ENCODE measurements around the gene TADA2B. TPM values are rescaled to one million over a fixed set of nuclear protein-coding genes. Genes with fewer than 3 reads are reported as not detected.

TADA2B gene
- total and polyA plus RNA-seq, 9 of the 15 experiments (the other 6 are each of a cell fraction or from before 2014, with no cell fraction given) = 0.55 to 12.2 (median 7.5) TPM

- TF ChIP-seq TOE1 (IDR thresholded peaks at IDR 0.05; ENCODE audit: borderline replicate concordance) (peak; percentile 20; the same call in 1 of the 2 replicates), TOE1 (CRISPR knock-in tag; IDR thresholded peaks at IDR 0.05; ENCODE audit: borderline replicate concordance, low read depth) (0 out of 2 replicates have a peak, but pooled peaks have one; percentile 29)
Observed at GRCh38 chr4:7043284-7044136, at the start of gene TADA2B (continued).

GRCh38 chr4:6996481-6996880 is 46.7 kb upstream of the TADA2B start:
- Histone ChIP-seq H3K9ac (ENCODE audit: insufficient read depth in 1 of 2, low read depth in 2 of 2, low read length in 2 of 2) (0 out of 4 replicates have a peak overlapping the region, but pooled peaks of 1 of the 2 experiments have one; percentile 17), H3K4me3 (no peak overlapping the region), H3K4me2 (ENCODE audit: insufficient read depth, low read length) (no peak overlapping the region), H3K36me3 (ENCODE audit: control insufficient read depth, insufficient read depth, low read length) (peaks cover 89% of the 10 kb centered on the region), H3K79me2 (ENCODE audit: control insufficient read depth, insufficient read depth, low read length) (peaks cover 26% of the 10 kb centered on the region), H3K27me3 (ENCODE audit: control insufficient read depth in 2 of 2, insufficient read depth in 2 of 2, low read length in 2 of 2) (no peaks in the 10 kb centered on the region), H4K20me1 (replicated peaks; ENCODE audit: control insufficient read depth, insufficient read depth, low read length) (peaks cover 7% of the 10 kb centered on the region; the same call in 1 of the 2 replicates), H3K9me1 (ENCODE audit: control insufficient read depth, insufficient read depth, low read length) (peaks cover 5% of the 10 kb centered on the region), H3K9me3 (replicated peaks; ENCODE audit: control insufficient read depth, insufficient read depth, low read depth, low read length) (no peaks in the 10 kb centered on the region), H3K4me1 (replicated peaks in 1 of 2; ENCODE audit: control insufficient read depth in 2 of 2, insufficient read depth in 2 of 2, low read length in 2 of 2) (peaks cover 6 to 12% of the 10 kb centered on the region in 2 experiments; a peak in 4 of 5 replicates), H2AFZ (ENCODE audit: low read depth, low read length) (no peak overlapping the region), H3K27ac (ENCODE audit: extremely low read depth, low read depth, low read length) (no peak overlapping the region)
- BruUV-seq (replicated peaks) = no TSS peak
- TF ChIP-seq ZNF197 (CRISPR knock-in tag; IDR thresholded peaks at IDR 0.05; ENCODE audit: low read depth) (no peak), PYGO2 (tag; IDR thresholded peaks at IDR 0.05) (no peak), ATF7 (IDR thresholded peaks at IDR 0.05) (no peak), FOS (IDR thresholded peaks at IDR 0.05; ENCODE audit: extremely low read depth, insufficient read length) (no peak), FOXK2 (conservative IDR thresholded peaks at IDR 0.05 in 1 of 2, IDR thresholded peaks at IDR 0.05 in 1 of 2; ENCODE audit: low read depth in 2 of 2) (no peak), JUND (IDR thresholded peaks at IDR 0.05; ENCODE audit: borderline replicate concordance, low read depth, low read length) (no peak), JUND (tag; IDR thresholded peaks at IDR 0.05; ENCODE audit: borderline replicate concordance, low read depth, low read length) (no peak), NR3C1 (CRISPR knock-in tag; IDR thresholded peaks at IDR 0.05) (no peak), BRCA1 (IDR thresholded peaks at IDR 0.05) (no peak), BRCA1 (CRISPR knock-in tag; IDR thresholded peaks at IDR 0.05) (no peak), FOXJ2 (tag; IDR thresholded peaks at IDR 0.05) (no peak), ZNF644 (tag; IDR thresholded peaks at IDR 0.05; ENCODE audit: low read depth) (no peak)
- DNase-seq (ENCODE audit: extremely low read depth in 1 of 4, low spot score in 3 of 4) = no peak
- ChIA-PET POLR2A (no interaction called here), CTCF (ENCODE audit: low intra/inter-chr PET ratio) (no interaction called here)
- no peak for FAIRE-seq
- WGBS (ENCODE audit: insufficient coverage, low coverage, missing lambda C conversion rate) = 97% methylated on average over 4 of the region's 12 CpGs
- in situ Hi-C loops (cut with MboI) (no loop called here), intact Hi-C loops (cut with micrococcal nuclease) (no loop called here)
- no peak for ATAC-seq

Measured in K562 (cell line).